GM19099 (cell line): ENCODE results near the gene GPR146.

Experiments
- POLR2A ChIP-seq: IDR thresholded peaks from 3 replicates; pipeline ENCODE4 v1.6.1; 2011; ENCODE audit warnings: low read depth; ENCODE audit not compliant: insufficient read length; ENCODE audit errors: extremely low read depth

GPR146 gene

DNA sequence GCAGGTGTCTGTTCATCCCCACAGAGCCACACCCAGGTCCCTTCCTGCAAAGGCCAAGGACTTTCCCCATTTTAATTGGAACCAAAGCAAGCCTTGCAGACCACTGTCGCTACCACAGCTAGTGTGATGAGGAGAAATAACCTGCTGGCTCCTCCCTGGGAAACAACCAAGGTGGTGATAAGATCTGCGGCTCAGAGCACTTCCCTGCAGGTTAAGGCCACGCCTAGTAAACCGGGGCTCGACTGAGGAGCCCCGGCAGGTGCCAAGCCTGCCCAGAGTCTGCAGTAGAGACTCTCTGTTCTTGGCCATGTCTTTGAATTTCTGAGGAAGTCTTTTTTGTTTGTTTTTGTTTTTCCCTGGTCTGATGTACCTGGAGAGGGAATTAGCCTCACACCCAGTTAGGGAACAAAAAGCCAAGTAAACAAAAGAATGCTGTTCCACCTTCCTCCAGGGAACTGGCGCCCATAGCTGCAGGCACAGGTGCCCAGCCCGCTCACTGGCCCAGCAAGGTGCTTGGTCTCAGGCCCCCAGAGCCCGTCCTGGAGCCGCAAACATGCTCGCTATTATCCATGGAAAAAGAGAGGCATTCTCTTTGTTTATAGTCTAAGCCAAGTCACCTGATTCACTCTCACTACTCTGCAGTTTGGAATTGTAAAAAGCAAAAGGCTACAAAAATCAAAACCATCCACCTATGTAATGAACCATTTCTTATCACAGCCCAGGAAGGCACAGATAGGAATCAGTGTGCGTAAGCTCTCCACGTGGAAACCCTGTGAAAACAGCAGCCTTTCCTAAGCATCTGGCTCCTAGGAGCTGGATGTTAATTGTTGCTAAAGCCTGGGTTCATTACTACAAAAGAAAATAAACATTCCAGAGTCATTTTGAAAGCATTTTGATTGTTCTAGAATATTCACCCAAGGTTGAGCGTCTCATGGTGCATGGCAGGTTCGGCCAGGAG is 2.7 kb downstream of the GPR146 start:
- TF ChIP-seq POLR2A, result no peak

DNA sequence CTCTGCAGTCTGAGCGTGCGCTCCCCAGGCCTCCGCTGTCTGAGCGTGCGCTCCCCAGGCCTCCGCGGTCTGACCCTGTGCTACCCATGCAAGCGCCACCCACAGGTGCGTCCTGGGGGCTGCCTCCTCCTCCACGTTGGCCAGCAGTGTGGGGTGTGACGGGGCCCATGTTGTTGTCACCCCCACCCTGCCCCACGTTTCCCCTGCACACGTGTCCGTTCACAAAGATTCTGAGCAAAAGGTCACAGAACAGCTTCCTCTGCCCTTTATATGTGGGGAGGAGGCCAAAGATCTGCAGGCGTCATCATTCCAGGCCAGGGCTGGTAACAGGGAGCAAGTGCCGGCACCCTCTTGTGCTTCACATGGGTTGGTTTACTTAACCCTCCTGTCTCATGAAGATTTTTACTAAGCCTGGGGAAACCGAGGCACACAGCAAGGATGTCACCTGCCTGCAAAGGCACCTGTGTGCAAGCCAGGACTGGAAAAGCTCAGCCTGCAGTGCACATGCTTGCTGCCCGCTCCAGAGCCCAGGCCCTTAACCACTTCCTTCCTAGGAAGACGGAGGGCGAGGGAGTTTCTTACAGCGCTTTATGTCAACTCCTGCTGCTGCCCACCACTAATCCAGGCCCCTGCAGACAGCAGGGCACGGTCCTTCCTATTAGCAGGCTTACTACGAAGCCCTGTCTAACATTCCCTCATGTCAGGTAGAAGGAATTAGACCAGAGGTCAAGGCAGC is 4.8 kb downstream of the GPR146 start:
- no peak for TF ChIP-seq POLR2A

DNA sequence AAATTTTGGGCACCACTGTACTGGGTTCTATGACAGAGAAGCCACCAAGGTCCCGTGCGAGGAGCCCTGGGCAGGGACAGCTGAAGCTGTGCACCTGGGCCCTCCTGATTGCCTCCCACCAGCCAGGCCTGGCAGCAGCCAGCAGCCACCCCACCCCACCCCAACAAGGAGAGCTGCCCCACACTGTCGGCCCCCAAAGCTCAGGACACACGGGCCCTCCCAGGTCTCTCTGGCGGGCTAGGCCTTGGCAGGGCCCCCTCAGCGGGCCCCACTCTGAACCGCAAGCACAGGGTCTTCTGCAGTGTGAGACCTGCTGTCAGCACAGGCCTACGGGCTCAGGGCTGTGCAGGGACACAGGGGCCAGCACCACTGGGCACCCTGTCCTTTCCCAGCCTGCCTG is 5.5 kb downstream of the GPR146 start:
- no peak for TF ChIP-seq POLR2A

DNA sequence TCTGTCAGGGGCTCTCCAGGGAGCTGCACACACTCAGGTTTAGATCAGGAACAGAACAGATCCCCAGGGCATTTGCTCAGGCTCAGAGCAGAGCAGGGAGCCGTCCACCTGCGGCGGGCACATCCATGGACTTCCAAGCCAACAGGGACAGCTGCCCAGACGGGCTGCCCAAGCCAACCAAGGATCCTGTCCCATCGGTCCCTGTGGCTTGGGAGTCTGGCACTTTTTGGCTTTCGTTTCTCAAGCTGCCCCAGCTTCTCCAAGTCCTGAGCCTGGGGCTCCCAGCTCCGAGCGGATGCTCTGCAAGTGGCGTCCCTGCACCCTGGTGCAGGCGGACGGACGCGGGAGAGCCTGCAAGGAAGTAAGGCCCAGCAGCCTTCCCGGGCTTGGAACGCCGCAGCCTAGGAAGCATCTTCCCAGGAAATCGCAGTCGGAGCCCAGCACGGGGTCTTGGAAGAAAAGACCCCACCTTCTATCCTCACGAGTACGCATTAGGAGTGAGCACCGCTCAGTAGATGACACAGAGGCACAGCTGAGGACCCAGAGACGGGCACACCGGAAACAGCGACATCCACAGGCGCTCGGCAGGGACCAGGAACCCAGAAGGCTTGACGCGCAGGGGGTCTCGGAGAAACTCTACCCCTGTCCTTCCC is 6.0 kb downstream of the GPR146 start:
- no peak for TF ChIP-seq POLR2A

DNA sequence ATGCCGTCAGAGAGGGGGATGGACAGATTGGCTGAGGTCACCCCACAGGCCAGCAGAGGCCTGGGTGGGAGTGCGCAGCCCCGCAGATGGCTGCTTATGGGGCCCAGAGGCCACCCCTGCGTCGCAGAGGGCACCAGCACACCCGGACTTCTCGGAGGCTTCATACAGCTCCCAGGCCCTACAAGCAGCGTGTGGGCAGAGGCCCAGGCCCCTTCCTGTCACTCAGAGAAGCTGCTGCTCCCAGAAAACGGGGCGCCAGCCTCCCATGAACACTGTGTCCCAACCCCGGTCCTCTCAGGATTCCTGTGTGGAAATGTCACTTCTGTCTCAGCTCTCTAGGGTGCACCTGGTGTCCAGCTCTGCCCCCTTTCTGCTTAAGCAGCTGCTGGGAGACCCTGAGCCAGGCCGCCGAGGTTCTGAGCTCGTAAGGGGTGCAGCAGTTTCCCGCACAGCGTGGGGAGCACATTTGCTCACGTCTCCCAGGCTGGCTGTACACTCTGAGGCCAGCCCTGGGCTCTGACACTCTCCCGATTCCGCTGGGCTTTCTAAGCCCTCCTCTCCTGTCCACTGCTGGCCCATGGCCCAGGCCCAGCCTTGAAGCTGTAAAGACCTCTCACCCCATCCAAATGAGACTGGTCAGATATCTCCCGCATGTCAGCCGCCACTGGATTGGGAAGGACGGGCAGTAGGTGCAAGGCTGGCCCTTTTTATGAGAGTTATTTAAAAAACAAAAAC is 6.8 kb downstream of the GPR146 start:
- no peak for TF ChIP-seq POLR2A

DNA sequence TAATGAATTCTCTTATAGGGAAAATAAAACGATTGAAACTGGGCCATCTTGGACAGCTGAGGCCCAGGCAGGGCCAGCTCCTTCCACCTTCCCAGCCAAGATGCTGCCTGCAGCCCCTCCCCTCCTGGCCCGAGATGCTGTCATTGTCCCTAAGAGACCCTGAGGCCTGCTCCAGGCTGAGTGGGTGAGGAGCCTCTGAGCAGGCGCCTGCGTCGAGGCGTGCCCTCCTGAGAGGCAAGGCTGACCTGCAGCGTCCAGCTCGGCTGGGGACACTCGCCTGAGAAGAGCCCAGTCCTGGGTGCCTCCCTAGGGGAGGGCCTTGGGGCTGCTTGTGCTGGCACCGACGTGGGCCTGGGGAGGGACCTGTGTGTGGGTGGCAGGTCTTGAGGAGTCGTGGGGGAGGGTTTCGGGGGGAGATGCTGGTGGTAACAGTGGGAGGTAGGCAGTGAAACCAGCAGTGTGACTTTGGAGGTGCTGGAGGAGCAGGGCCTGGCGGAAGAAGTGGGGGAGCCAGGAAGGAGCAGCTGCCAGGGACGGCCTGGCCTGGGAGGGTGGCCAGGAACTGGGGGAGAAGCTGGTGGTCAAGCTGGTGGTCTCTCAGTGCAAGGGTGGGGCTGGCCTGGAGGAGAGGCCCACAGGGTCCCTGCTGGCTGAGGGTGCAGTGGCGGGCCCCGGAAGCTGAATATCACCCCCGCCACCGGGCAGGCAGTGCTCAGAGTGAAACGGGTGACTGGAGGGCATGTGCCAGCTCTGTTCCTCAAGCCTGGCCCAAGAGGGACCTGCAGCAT is 7.9 kb downstream of the GPR146 start:
- TF ChIP-seq POLR2A, result no peak

DNA sequence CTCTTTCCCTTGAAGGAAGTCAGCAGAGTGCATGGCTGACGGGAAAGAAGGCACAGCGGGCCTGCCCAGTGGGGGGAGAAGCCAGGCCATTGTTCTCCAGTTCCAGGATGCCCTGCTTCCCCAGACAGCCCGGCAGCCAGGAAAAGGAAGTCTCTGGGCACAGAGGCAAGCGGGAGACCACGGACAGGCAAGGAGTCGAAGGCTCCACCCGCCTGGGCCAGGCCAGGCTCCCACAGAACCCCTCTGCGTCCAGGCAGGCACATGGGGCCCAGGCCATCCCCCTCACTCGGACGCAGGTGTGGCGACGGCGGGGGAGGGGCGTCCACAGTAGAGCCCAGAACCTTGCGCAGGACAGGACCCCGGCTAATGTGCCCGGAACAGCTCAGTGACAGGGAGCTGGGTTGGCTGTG is 8.7 kb downstream of the GPR146 start:
- no peak for TF ChIP-seq POLR2A

DNA sequence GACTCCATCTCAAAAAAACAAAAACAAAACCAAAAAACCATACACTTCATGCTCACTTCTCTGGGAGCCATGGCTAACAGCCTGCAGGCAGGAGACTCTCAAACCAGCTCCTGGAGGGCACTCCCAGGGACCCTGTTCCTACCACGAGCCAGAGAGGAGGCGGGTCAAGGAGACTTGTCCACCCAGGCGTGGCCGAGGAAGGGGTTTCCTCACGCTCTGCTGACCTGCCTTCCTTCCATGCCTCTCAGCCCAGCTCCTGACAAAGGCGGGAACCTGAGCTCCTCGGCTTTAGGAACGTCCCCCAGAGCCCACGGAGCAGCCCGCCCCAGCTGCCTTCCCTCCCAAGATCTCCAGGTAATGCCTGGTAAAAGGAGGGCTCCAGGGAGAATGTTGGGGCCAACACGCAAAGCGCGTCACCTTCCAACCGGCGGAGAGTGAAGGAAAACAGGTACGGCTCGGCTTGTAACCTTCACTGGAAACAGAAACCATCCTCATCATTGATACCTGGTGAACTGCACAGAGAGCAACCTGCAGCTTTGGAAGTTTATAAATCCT is 9.5 kb downstream of the GPR146 start:
- no peak for TF ChIP-seq POLR2A

DNA sequence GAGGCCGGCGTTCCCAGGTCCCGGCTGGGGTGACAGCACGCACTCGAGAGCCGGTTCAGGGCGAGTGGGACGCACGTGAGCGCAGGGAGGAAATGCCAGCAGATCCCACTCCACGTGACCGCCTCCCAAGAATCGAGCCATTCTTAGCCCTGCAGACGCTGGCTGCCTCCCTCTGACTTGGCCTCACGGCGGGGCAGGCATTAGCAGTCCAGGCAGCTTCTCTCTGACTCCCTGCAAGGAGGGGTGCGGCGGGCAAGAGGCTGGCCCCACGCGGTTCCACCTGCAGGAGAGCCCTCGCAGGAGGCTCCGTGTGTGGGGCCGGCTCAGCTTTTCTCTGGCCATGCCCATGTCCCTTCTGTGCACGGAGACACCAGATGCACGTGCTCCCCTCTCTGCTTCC is 10.1 kb downstream of the GPR146 start:
- no peak for TF ChIP-seq POLR2A

DNA sequence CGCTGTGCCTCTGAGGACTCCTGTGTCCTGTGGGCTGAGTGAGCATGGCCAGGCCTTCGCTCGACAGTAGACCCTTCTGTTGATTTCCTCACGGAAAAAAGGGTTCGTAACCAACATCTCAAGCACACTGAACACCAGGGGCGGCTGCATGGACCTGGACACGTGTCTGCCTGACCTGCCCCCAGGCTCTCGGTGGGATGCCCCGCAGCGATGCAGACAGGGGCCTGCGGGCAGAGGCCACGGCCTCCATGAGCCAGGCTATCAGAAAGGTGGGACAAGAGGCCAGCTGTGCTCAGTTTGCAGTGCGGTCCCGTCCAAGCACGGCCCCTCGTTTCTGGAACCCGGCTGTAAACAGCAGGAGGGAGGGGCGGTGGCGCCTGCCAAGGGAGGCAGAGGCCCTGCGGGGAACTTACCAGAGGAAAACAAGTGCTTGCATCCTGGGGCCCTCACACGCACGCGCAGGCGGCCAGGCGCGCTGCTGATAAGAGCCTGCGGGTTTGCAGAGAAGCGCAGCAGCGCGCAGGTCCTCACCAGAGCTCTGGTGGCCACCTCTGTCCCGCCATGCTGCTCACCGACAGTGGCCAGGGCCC is 10.6 kb downstream of the GPR146 start:
- TF ChIP-seq POLR2A, result no peak

DNA sequence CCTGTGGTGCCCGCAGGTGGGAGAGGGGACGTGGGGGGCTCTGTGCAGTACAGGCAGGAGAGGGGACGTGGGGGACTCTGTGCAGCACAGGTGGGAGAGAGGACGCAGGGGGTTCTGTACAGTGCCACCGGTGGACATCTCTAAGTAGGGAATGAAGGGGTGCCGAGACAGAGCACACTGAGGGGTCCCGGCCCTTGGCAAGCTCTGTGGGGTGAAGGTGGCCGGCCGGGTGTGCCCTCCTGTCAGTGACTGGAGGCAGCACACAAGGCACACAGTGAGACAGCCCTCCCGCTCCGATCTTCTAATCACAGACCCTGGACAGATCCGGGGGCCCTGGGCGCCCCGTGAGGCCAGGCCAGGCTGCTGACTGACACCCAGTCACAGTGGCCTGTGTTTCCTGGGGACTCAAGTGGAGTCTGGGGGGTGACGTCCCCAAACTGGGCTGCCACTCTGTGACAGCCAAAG is 11.2 kb downstream of the GPR146 start:
- no peak for TF ChIP-seq POLR2A

DNA sequence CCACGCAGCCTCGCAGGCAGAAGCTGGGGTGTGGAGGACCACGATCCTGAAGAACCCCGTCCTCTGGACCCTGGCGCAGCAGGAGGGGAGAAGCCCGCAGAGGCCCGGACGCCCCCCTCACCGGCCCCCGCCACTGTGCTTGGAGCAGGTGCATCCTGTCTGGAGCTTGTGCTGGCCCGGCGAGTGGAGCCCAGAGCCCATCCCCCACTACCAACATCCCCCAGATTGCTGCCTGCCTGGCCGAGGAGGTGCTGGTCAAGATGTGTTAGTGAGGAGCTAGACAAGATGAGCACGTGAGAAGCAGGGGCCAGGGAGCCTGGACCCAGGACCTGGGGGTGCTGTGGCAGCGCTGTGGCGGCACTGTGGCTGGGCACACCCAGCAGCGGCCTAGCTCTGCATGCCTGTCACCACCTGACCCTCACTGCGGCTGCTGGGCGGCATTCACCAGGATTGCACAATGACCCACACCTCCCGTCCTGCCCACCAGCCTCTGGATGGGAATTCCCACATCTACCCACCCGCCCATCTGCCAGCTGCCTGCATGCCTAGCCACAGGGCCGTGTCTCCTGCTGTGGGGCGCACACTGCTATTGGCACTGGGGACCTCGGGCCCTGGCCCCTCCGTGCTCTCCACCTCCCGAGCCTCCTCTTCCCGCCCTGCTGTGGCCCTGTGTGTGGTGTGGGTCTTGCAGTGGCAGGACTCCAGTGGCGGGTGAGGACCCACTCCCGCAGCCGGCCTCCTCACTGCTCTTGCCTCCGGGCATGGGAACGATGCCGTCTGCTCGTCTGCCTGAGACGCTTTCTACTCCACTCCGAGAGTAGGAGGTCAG is 11.8 kb downstream of the GPR146 start:
- no peak for TF ChIP-seq POLR2A

DNA sequence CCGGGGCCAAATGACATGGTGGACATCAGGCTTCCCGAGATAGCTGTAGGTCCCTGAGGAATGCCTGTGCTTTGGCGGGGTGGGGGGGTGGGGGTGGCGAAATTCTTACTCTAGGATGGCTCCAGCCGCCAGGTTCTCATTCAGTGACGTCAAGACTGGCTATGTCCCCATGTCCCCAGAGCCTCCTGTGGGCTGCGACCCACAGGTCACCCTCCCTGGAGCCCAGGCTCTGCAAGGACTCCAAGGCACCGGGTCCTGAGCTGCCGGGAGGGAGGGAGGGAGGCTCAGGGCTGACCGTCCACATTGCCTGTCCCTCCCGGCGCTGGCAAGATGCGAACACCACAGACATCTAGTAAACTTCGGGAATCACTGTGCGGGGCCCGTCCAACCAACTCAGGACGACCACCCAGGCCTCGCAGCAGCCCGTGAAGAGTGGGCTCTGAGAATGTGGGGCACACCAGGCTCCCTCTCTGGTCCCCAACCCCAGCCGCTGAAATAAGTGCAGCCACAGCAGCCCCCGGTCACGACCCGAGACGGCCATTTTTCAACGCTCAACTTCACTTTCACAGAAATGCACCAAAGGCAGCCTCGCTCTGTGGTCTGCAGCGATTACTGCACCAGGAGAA is 12.6 kb downstream of the GPR146 start:
- TF ChIP-seq POLR2A, result no peak
